ENCODE results near the gene BRI3. TPM values are rescaled to one million over a fixed set of nuclear protein-coding genes. Genes with fewer than 3 reads are reported as not detected.

BRI3 gene
- total RNA-seq, 1 donor from 2014 or later = 516 TPM

GRCh38 chr7:98317366-98318040 lies 36.0 kb downstream of the BRI3 start:
- no peak overlapping the region for H3K27ac ChIP-seq
- no peaks in the 10 kb centered on the region for H3K9me3 ChIP-seq
- no peak overlapping the region for H3K4me3 ChIP-seq
- no peak for DNase-seq
- H3K27me3 ChIP-seq (ENCODE audit: low read depth) = no peaks in the 10 kb centered on the region
- ATAC-seq = no peak
- H3K4me1 ChIP-seq = no peaks in the 10 kb centered on the region
- peaks cover 8% of the 10 kb centered on the region for H3K36me3 ChIP-seq
- intact Hi-C loops (cut with DNase I) = no loop called here
- TF ChIP-seq, protein P1, sequence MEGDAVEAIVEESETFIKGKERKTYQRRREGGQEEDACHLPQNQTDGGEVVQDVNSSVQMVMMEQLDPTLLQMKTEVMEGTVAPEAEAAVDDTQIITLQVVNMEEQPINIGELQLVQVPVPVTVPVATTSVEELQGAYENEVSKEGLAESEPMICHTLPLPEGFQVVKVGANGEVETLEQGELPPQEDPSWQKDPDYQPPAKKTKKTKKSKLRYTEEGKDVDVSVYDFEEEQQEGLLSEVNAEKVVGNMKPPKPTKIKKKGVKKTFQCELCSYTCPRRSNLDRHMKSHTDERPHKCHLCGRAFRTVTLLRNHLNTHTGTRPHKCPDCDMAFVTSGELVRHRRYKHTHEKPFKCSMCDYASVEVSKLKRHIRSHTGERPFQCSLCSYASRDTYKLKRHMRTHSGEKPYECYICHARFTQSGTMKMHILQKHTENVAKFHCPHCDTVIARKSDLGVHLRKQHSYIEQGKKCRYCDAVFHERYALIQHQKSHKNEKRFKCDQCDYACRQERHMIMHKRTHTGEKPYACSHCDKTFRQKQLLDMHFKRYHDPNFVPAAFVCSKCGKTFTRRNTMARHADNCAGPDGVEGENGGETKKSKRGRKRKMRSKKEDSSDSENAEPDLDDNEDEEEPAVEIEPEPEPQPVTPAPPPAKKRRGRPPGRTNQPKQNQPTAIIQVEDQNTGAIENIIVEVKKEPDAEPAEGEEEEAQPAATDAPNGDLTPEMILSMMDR (IDR thresholded peaks at IDR 0.05) = no peak

- TF ChIP-seq, protein P1 (IDR thresholded peaks at IDR 0.05) = no peak
- intact Hi-C loops (cut with DNase I) = no loop called here
- Histone ChIP-seq H3K27me3 (ENCODE audit: low read depth) (no peaks in the 10 kb centered on the region), H3K4me1 (no peaks in the 10 kb centered on the region), H3K36me3 (peaks cover 8% of the 10 kb centered on the region), H3K4me3 (no peak overlapping the region), H3K9me3 (no peaks in the 10 kb centered on the region), H3K27ac (no peak overlapping the region)
- ATAC-seq = no peak
- DNase-seq = no peak
Measured at GRCh38 chr7:98319176-98319575, 37.7 kb downstream of the BRI3 start.

- intact Hi-C loops (cut with DNase I) = no loop called here
- H3K36me3 ChIP-seq = no peaks in the 10 kb centered on the region
- no peaks in the 10 kb centered on the region for H3K4me1 ChIP-seq
- no peaks in the 10 kb centered on the region for H3K27me3 ChIP-seq (ENCODE audit: low read depth)
- DNase-seq (no peak), ATAC-seq (no peak)
- H3K27ac ChIP-seq = no peak overlapping the region
- no peak overlapping the region for H3K4me3 ChIP-seq
- H3K9me3 ChIP-seq = no peaks in the 10 kb centered on the region
- TF ChIP-seq, protein P1 (IDR thresholded peaks at IDR 0.05) = no peak
Measured at GRCh38 chr7:98321301-98321700, 39.8 kb downstream of the BRI3 start.

DNA sequence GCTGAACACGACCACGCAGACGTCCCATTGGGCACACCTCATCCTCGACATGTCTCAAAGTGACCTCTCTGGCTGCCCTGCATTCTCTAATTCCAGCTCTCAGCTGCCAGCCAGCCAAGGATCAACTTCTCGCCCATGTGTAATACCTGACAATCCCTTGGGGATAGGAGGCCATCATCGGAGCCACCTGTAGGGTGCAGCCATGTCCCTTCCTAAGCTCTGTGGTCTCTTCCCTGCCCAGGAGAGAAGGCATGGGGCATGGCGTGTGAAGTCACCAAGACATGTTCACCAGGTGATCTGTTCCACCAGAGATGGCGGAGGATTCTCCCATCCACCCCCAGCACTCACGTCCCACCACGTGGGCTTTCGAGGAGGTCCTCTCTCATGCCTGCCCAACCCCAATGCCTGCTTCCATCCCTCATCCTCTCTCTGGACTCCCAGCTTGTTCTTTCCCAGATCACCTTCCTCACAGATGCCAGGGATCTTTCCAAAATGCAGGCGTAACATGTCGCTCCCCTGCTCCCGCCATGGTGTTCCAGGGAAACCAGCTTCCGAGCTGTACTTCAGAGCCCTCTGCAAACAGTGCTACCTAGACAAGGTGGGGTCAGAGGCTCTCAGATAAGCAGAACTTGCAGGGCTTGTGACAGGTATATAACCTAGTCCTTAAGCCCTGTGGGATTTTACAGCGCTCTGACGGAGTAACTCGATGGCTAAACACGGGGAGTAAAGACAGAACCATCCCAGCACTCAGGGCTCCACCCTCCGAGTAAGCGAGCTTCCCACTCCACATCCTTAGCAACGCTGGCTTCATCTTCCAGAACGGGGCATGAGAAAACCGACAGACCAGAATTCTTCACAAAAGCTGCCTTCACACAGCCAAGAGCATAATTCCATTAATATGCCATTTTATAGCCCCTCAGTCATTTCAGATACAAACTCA lies 41.1 kb downstream of the BRI3 start:
- TF ChIP-seq, protein P1 (IDR thresholded peaks at IDR 0.05) = no peak
- ATAC-seq (peak; percentile 53 to 70), DNase-seq (no peak)
- H3K36me3 ChIP-seq = no peaks in the 10 kb centered on the region
- no peaks in the 10 kb centered on the region for H3K4me1 ChIP-seq
- intact Hi-C loops (cut with DNase I) = no loop called here
- no peaks in the 10 kb centered on the region for H3K9me3 ChIP-seq
- H3K4me3 ChIP-seq = no peak overlapping the region
- H3K27me3 ChIP-seq (ENCODE audit: low read depth) = no peaks in the 10 kb centered on the region
- no peak overlapping the region for H3K27ac ChIP-seq

GRCh38 chr7:98323597-98324322 lies 42.3 kb downstream of the BRI3 start:
- Histone ChIP-seq H3K9me3 (no peaks in the 10 kb centered on the region), H3K36me3 (no peaks in the 10 kb centered on the region), H3K27me3 (ENCODE audit: low read depth) (no peaks in the 10 kb centered on the region), H3K4me3 (peak overlapping the region; percentile 14), H3K27ac (no peak overlapping the region), H3K4me1 (no peaks in the 10 kb centered on the region)
- intact Hi-C loops (cut with DNase I) = no loop called here
- TF ChIP-seq, protein P1 (IDR thresholded peaks at IDR 0.05) = no peak
- ATAC-seq (no peak), DNase-seq (no peak)
